ENCODE measurements around the gene SEMA3A.
"Not testable (repeated sequence)": the region's sequence is repeated elsewhere in the genome, so short reads cannot be mapped to it uniquely, and the experiment has no call there.

Gene SEMA3A

DNA sequence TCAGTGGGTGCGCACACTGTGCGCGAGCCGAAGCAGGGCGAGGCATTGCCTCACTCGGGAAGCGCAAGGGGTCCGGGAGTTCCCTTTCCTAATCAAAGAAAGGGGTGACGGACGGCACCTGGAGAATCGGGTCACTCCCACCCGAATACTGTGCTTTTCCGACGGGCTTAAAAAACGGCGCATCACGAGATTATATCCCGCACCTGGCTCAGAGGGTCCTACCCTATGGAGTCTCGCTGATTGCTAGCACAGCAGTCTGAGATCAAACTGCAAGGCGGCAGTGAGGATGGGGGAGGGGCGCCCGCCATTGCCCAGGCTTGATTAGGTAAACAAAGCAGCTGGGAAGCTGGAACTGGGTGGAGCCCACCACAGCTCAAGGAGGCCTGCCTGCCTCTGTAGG, 44.2 kb downstream of the SEMA3A start:
- not testable (repeated sequence) for DNase-seq

DNA sequence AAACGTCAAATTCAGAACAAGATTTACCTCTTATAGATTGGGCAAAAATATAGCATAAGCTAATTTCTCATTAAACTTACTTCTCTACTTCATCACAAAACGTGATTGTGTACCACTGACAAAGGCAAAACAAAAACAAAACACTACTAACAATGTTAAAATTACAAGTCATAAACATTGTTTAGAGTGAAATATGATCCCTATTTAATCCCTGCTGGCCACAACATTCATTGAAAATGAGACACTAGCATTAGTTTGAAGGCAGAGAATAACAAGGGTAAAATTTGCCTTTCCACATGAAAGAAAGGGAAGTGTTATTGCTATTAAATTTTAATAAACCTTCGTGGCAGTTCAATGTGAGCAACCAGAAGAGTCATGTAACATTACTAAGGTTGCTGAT, 45.0 kb downstream of the SEMA3A start:
- DNase-seq = peak; percentile 20

DNA sequence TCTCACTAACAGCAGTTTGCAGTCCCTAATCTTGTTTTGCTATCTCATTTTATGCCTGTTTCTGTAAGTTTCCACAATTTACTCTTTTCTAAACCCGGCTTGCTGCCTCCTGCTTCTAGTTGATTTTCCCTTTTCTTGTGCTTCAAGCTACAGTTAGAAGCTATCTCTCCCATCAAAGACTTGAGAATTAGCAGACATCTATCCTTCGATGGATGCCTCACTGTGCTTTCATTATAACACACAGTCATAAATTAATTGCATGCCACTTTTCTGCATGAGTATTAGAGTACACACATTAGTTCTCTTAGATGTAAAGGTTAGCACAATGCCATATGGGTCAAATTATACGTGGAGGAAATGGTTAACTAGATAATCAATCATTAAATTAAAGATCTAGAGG, 48.7 kb downstream of the SEMA3A start:
- DNase-seq = peak; percentile 19

DNA sequence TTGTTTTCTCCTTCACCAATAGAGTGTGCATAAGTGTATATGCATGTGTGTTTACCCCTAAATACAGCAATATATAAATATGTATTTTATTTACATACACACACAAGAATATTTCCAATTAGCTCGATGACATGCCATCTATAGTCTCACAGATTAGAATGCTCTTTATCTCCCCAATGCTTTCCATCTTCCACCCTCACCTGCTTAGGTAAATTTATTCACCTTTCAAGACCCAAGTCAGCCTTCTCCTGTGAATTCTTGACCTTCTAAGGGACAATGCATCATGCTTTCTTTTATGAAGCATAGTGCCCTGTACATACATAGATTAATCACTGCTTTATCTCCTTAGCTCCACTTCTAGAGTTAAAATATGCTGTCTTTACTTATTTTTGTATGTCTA, 49.7 kb downstream of the SEMA3A start:
- DNase-seq = peak; percentile 43

DNA sequence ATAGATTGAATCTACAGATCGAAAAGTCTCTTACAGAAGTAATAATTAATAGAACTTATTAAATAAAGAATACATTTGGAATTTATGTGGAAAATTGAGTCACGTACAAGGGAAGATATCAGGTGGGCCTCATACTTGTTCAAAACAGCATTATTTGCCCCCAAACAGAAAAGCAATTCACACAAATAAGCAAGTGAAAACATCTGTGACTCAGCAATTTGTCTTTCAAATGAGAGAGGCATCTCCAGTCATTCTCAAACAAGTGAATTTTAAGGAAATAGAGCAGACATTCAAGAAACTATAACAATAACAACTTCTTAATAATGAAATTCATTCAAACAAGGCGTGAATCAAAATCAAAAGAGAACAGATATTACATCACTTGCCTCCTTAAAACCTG, 50.1 kb downstream of the SEMA3A start:
- peak; percentile 60 for DNase-seq

DNA sequence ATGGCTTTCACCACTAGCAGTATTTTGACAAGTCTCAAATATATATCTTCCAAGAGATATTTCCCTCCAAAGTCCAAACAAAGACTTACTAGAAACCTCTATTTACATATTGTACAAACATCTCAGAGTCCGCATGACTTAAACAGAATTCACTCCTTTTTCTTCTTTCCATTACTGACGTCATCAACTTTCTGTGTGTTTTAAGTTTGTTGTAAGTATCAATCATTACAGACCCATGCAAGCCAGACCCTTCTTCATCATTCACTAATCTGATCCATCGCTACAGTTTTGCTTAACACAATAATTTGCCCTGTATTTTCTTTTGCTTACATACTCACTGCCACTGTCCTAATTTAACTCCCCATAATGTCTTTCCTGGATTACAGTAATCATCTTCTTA, 51.9 kb downstream of the SEMA3A start:
- DNase-seq = no peak

DNA sequence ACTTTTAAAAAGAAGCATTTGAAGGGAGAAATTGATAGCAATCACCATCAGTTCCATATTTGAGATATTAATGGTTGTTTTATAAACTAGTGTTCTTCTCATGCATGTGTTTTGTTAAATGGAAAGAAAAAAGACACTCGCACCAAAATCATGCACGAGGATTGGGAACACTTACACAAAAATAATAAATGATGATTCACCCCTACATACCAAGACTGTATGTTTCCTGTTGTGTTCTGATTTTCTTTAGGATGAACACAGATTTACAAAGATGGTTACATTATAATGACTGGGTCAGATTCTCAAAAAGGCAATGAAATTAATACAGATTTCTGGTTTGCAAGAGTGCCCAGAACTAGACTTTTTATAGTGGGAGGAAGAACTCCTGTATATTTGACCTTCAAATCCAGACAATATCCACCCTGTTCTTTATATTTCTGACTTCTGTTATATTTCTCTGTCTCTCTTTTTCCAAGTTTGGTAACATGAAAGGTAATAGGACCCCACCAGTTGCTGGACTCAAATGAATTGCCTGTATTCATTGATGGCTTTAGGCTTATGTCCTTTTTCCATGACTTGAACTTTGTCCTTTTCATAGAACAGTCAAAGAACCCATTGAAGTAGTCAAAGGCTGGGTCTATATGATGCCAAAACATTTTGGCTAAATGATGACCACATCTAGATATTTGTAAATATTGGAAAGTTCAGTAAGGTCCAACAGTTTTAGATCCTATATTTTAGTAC, 54.4 kb downstream of the SEMA3A start:
- no peak for DNase-seq

DNA sequence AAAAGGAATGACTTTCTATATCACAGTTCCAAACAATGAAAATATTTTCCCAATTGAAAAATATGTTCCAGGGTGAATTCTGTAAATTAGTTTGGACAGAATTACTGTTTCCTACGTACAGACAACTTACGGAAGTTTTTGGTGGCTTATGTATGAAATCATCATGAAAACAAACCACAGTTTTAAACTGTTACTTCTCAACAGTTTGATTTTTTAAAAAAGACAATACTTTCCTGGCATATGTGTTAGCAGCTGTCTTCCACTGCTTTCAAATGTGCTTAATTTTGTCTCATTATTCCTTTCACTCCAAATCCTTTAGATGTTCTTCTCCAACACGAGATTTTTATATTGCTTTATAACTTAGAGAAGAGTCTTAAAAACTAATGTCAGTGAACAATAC, 56.2 kb downstream of the SEMA3A start:
- DNase-seq = no peak

DNA sequence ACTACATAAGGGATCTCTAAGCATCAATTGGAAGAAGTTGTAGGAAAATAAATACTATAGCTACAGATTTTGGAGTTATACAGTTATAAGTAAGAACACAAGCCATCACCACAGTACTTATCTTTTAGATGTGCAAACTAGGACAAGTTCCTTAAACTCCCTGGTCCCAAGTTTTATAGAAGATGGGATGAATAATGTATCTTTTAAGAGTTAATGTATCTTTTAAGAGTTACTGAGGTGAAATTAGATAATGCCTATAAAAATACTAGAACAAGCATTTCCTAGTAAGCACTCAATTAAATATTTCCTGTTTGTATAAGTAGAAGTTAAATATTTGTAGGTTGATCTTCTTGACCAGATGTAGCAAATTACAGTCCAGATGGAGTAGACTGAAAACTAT, 56.8 kb downstream of the SEMA3A start:
- no peak for DNase-seq

DNA sequence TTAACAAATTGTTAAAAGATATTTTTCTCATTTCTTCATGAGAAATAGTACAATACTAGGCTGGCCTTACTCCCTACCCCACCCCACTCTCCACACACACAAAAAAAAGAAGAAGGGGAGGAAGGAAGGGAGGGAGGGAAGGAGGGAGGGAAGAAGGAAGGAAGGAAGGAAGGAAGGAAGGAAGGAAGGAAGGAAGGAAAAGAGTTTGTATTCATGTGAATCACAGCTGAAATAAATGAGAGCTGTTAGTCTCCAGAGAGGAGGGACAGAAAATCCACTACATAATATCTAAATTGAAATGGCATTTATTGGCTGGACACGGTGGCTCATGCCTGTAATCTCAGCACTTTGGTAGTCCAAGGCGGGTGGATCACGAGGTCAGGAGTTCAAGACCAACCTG, 57.8 kb downstream of the SEMA3A start:
- no peak for DNase-seq

DNA sequence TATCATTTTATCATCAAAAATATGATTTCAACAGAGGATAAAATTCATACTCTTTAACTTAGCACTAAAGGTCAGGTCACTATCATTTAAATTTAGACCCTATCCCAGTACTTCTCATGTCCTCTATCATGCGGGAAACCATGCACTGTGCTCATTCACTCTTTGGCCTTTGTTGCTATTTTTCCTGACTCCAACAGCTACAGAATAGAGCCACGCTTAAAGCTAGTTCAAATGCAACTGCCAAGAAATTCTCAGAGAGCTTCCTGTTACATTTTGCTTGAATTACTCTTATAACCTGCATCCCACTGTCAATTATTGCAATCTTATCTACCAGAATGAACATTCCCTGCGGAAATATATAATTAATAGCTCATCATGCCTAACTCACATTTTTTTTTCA, 58.3 kb downstream of the SEMA3A start:
- no peak for DNase-seq

DNA sequence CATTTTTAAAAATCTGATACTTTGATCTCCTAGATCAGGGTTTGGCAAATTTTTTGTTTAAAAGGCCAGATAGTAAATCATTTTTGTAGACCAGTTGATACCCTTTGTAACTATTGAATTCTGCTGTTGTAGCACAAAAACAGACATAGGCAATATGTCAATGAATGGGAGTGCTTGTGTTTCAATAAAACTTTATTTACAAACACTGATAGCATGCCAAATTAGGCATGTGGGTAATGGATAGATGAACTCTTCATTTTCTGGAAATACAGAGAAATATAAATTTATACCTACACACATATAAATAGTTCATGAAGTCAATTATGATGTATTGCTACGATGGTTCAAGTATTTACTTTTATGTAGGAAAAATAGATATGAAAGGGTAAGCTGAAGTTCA, 60.4 kb downstream of the SEMA3A start:
- no peak for DNase-seq

DNA sequence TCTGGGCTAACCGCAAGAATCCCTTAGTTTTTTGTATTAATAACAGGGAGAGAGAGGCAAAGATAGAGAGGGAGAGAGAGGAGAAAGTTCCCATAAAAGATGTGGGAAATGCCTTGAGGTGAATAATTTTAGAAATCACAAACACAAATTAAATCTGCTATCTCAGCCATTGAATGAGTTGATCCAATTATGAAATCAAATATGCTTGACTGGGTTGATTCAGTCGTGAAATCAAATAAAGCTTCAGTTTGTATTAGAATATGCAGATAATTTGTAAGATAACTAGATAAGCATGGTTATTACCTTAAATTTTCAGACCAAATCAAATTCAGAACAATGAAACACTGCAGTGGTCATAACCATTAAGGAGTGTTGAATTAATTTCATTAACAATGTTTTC, 68.9 kb downstream of the SEMA3A start:
- DNase-seq = no peak

DNA sequence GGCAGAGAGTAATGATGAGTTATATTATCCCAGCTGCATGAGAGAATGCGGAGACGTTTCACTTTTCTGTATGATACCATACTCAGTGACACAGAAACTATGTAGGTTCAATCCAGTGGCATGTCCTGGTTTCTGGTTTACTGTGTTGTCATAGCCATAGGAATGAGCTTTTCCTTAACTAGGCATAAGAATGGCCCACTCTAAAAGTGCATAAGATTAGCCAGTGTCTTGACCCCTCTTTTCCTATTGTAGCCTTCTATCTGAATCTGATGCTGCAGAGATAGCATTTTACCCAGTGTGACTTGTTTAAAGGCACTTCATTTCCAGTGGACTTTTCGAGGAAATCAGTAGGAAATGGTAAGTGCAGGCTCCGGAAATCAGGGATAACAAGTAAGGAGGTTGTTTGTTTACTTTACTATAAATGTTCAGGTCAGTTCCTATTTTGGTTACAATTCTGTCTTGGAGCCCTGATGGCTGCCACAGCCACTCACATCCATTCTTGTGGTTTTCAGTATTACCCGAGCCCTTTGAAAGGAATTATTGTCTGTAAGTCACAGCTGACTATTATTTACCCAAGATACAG, 70.5 kb downstream of the SEMA3A start:
- no peak for DNase-seq

DNA sequence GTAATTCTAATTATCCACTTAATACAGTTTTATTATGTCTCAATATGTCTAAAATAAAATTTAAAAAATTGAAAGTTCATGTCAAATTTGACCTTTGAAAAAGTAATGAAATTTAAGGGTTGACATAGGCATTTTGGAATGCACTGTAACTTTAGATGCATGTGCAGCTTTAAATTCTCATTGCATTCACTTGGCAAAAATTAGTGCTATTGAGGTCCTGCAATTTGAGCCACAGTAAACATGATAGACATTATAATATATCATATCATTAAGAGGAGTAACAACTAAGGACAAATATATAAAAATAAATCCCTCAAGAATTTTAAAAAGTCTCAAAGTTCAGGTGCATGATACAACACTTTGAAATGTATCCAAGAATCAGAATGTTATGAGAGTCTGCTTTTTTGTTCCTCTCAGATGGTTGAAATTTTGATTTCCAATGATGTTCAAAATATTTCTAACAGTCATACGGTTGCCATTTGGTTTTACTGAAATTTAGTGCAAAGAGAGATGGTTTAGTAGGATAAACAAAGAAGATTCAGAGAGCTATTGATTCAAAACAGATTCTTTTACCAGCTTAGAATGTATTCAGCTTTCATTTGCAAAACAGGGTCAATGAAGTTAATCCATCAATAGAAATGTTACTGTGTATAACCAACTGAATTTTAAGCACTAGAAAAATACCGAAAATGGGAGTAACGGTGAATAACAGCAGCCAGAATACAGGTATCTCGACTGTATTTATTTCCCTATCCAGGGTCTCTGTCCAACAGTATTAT, 71.8 kb downstream of the SEMA3A start:
- no peak for DNase-seq

DNA sequence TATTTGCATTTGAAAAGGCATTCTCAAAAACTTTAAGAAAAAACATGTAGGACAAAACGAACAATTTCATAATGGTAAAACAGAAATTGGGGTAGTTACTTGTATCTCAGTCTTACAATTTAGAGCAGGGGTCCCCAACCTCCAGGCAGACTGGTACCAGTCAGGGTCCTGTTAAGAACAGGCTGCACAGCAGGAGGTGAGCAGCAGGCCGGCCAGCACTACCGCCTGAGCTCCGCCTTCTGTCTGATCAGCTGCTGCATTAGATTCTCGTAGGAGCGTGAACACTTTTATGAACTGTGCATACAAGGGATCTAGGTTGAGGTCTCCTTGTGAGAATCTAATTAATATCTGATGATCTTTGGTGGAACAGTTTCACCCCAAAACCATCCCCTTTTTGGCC, 77.3 kb downstream of the SEMA3A start:
- DNase-seq = no peak

DNA sequence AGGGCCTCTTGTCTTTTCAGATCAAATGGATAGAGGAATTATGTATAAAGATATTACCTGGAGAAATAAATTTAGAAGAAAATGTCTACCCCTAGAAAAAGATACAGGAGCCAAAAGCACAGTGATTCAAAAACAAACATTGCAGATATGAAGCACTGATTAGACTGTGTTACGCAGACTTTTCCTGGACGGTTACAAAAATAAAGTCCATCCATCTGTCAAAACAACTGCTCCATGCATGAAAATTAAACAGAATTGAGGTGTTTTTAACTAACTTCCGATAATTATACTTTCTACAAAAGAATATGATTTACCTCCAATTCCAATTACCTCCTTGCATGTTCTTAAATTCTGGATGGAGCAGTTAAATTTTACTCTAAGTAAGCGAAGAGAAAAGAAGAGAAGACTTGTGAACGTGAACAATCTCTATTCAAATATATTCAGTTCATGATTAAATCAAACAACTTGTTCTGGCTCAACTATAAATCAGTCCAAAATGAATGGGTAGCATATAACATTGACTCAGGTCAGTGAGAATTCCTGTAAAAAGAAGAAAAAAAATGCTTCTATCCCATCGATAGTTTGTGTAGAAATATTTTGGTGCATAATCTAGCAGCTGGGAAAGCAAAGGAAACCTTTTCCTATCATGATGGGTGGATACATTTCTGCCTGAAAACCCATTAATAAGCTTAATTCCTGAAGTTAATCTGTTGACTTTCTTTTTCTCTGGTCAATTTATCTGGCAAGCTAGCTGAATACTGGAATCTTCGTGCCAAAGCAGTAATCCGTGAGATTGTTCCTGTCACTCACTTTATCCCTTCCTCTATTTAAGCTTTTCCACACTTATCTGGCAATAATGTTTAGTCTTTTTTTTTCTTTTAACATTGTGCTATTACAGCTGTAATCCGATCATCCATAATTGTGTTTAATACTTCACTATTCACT, 80.4 kb downstream of the SEMA3A start:
- no peak for DNase-seq

DNA sequence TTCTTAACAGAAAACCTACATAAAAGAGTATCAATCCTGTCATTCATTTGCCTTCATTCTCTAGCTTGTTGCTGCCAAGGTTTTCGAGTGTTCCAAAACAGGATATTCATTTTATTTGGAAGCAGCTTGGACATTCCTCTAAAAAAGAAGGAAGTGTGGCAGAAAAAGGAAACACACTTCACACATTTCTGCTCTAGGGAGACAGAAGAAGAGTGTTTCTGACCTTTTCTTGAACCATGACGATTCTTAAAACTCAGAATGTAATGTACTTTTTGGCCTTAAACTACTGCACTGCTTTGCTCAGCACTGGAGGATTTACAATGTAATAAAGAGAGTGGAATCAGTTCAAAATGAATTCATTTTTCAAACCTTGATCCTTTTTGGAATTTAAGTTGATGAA, 81.3 kb downstream of the SEMA3A start:
- DNase-seq = no peak

DNA sequence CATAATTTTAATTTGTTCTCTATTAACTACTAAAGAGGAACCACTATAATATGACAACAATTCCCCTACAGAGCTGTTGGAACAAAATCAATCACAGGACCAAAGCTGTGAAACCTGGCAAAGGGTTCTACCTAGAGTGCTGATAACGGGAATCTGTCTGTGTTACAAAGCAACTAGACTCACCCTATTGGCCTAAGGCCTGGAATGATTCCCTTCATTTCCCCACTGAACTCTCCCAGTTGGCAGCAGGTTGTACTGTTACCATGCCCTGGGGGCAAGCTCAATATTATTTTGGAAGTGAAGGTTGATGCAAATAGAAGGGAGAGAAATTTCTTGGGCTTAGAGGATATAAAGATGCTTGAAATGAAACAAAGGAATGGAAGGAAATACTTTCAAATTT, 81.8 kb downstream of the SEMA3A start:
- DNase-seq = no peak

DNA sequence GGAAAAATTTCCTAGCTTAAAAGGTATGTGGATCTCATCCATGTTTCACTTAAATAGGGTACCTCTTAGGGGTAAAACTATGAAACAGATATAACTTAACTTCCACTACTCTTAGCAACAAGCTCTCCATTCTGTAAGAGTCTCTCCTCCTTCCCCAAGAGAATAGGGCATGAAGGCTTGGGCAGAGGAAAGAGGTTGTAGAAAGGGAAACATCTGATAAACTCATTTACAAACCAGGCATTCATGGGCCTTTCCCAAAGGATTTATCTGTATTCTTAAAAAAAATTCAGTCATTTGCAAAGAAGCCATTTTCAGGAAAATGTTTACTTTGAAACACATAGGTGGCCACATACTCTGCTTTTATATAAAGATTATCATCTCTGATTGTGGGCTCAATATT, 82.7 kb downstream of the SEMA3A start:
- DNase-seq = no peak

DNA sequence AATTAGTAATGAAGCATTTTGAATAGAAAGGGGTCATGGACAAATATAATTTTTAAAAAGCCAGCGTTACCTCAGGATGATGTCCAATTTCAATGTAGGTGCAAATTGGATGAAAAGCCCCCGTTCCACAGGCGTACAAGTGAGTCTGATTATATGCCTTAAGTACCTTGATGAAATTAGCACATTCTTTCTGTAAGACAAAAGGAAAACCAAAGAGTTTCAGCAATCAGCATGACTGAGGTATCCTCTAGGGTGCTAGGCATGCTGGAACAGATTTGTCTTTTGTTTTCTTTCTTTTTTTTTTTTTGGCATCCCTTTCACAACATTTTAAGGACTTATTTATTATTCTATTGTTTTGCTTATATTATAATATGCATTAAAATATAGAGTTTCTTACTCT, 84.2 kb downstream of the SEMA3A start:
- DNase-seq = no peak

DNA sequence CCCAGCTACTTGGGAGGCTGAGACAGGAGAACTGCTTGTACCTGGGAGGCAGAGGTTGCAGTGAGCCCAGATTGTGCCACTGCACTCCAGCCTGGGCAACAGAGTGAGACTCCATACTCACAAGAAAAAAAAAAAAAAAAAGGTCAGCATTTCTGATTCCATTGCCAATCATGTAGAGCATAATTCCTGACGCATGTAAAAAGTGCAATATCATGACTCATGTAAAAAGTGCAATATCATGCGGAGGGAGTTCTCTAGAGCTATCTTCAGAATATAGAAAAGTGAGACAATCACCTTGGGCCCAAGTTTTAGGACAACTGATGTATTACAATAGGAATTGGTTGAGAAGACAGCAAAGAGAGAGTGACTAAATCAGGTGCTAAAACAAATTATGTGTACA, 85.8 kb downstream of the SEMA3A start:
- DNase-seq = no peak

DNA sequence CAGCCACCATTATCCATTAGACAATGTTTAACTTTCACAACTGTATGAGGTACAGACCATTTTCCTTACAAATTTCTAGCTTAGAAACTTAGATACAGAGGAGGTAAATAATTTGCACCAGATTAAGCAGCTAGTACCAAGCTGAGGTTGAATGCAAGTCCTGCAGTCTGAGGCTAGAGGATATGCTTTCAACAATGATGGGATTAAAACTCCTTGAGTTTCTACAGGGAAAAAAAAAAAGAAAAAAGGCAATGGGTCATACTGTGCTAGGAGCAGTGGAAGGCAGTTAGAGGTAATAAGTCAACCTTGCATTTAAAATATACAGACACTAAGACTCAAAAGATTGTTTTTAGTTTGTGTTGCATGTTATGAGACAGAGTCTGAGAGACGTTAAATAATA, 86.5 kb downstream of the SEMA3A start:
- no peak for DNase-seq
